D721Med (cell line): ENCODE results near the gene NCS1.
A peak's percentile ranks its signal among the peaks of the same experiment; 100 is the strongest.

Experiments used
- DNase-seq: peaks from one replicate; pipeline ENCODE4 v3.0.0; 2011; ENCODE audit warnings: low spot score; ENCODE audit not compliant: insufficient read length
- FAIRE-seq: peaks from 2 replicates; lab custom pipeline; 2011; peaks lifted over from hg19 to GRCh38; lab: Jason Lieb, UNC
- CTCF ChIP-seq: IDR thresholded peaks from 2 replicates; pipeline ENCODE4 v1.5.1; 2012; ENCODE audit warnings: mild to moderate bottlenecking, control low read depth; ENCODE audit not compliant: insufficient read depth; ENCODE audit errors: missing control alignments

NCS1 gene

GRCh38 chr9:130156672-130157071 lies 15.5 kb upstream of the NCS1 start:
- TF ChIP-seq CTCF, result peak; percentile 4
- no peak for DNase-seq
- no peak for FAIRE-seq

GRCh38 chr9:130157079-130157478 lies 15.1 kb upstream of the NCS1 start:
- no peak for FAIRE-seq
- no peak for TF ChIP-seq CTCF
- DNase-seq, result no peak

- no peak for TF ChIP-seq CTCF
- DNase-seq (no peak), FAIRE-seq (no peak)
These were observed 14.2 kb upstream of the NCS1 start for GRCh38 chr9:130158001-130158400.

GRCh38 chr9:130159057-130159456 lies 13.1 kb upstream of the NCS1 start:
- DNase-seq (no peak), FAIRE-seq (no peak)
- TF ChIP-seq CTCF, result no peak

- FAIRE-seq (no peak), DNase-seq (no peak)
- no peak for TF ChIP-seq CTCF
These were observed 12.1 kb upstream of the NCS1 start for GRCh38 chr9:130159915-130160670.

- no peak for FAIRE-seq
- no peak for TF ChIP-seq CTCF
These were observed 11.2 kb upstream of the NCS1 start for GRCh38 chr9:130160862-130161470.

GRCh38 chr9:130165579-130165978 lies 6.6 kb upstream of the NCS1 start:
- no peak for DNase-seq
- no peak for TF ChIP-seq CTCF
- FAIRE-seq, result no peak

More at GRCh38 chr9:130160862-130161470, 11.2 kb upstream of the NCS1 start:
- no peak for DNase-seq
